H9 (cell line): ENCODE results near the gene SLC16A2. TPM values are rescaled to one million over a fixed set of nuclear protein-coding genes. Genes with fewer than 3 reads are reported as not detected.

Source experiments
- DNase-seq: peaks from one replicate; pipeline ENCODE4 v3.0.0-alpha.2; 2017
- H2AFZ ChIP-seq: one replicate; pipeline ENCODE4 v1.6.1; 2013; ENCODE audit warnings: mild to moderate bottlenecking, low read length, control low read depth, moderate library complexity
- H2AK5ac ChIP-seq: 2 replicates; pipeline ENCODE4 v1.6.1; 2013; ENCODE audit warnings: low read length, control low read depth, mixed read lengths; ENCODE audit not compliant: insufficient read length
- H2BK120ac ChIP-seq: one replicate; pipeline ENCODE4 v1.6.1; 2013; ENCODE audit warnings: low read depth, mild to moderate bottlenecking, low read length, control low read depth, inconsistent platforms; ENCODE audit not compliant: poor library complexity, severe bottlenecking
- H2BK12ac ChIP-seq: 2 replicates; pipeline ENCODE4 v1.6.1; 2013; ENCODE audit warnings: low read length, control low read depth, mixed read lengths, low read depth; ENCODE audit not compliant: insufficient read length
- H2BK15ac ChIP-seq: 2 replicates; pipeline ENCODE4 v1.6.1; 2013; ENCODE audit warnings: low read depth, low read length, control low read depth
- H2BK20ac ChIP-seq: one replicate; pipeline ENCODE4 v1.6.1; 2013; ENCODE audit warnings: low read depth, mild to moderate bottlenecking, low read length, control low read depth, inconsistent platforms; ENCODE audit not compliant: poor library complexity, severe bottlenecking
- H2BK5ac ChIP-seq: 2 replicates; pipeline ENCODE4 v1.6.1; 2013; ENCODE audit warnings: low read length, control low read depth, mixed read lengths; ENCODE audit not compliant: insufficient read length
- H3K14ac ChIP-seq: 2 replicates; pipeline ENCODE4 v1.6.1; 2013; ENCODE audit warnings: low read length, control low read depth; ENCODE audit not compliant: insufficient read depth
- H3K18ac ChIP-seq: 2 replicates; pipeline ENCODE4 v1.6.1; 2013; ENCODE audit warnings: low read depth, mild to moderate bottlenecking, mixed read lengths, low read length, control low read depth; ENCODE audit not compliant: insufficient read length
- H3K23ac ChIP-seq: 2 replicates; pipeline ENCODE4 v1.6.1; 2013; ENCODE audit warnings: low read length, control low read depth, mixed read lengths, low read depth; ENCODE audit not compliant: insufficient read length
- H3K23me2 ChIP-seq: 2 replicates; pipeline ENCODE4 v1.6.1; 2013; ENCODE audit warnings: low read depth, mild to moderate bottlenecking, mixed read lengths, low read length, control low read depth; ENCODE audit not compliant: insufficient read length, poor library complexity, severe bottlenecking
- H3K27ac ChIP-seq: 2 replicates; pipeline ENCODE4 v1.5.1; 2013; ENCODE audit warnings: low read length, control low read depth, mixed read lengths, low read depth; ENCODE audit not compliant: insufficient read length
- H3K27me3 ChIP-seq: 2 replicates; pipeline ENCODE4 v1.6.1; 2013; ENCODE audit warnings: low read length, control low read depth, inconsistent platforms; ENCODE audit not compliant: insufficient read depth
- H3K4ac ChIP-seq: 2 replicates; pipeline ENCODE4 v1.6.1; 2013; ENCODE audit warnings: low read depth, mild to moderate bottlenecking, control low read depth, inconsistent platforms, low read length, moderate library complexity
- H3K4me1 ChIP-seq: 2 replicates; pipeline ENCODE4 v1.6.1; 2013; ENCODE audit warnings: low read length, control low read depth, inconsistent platforms; ENCODE audit not compliant: insufficient read depth
- H3K4me2 ChIP-seq: 2 replicates; pipeline ENCODE4 v1.6.1; 2013; ENCODE audit warnings: low read length, control low read depth, mixed read lengths; ENCODE audit not compliant: insufficient read length, insufficient read depth
- H3K56ac ChIP-seq: 2 replicates; pipeline ENCODE4 v1.6.1; 2013; ENCODE audit warnings: low read depth, mild to moderate bottlenecking, mixed read lengths, low read length, control low read depth; ENCODE audit not compliant: insufficient read length
- H3K79me1 ChIP-seq: 2 replicates; pipeline ENCODE4 v1.6.1; 2013; ENCODE audit warnings: low read depth, mild to moderate bottlenecking, moderate library complexity, low read length, control low read depth, inconsistent platforms; ENCODE audit not compliant: insufficient read depth, poor library complexity, severe bottlenecking
- H3K79me2 ChIP-seq: 2 replicates; pipeline ENCODE4 v1.6.1; 2013; ENCODE audit warnings: low read length, control low read depth, inconsistent platforms; ENCODE audit not compliant: insufficient read depth
- H3K9ac ChIP-seq: 2 replicates; pipeline ENCODE4 v1.6.1; 2013; ENCODE audit warnings: low read length, control low read depth, mixed read lengths; ENCODE audit not compliant: insufficient read length; ENCODE audit errors: extremely low read depth
- H3K9me3 ChIP-seq: one replicate; pipeline ENCODE4 v1.6.1; 2013; ENCODE audit warnings: low read depth, low read length, inconsistent platforms; ENCODE audit not compliant: control insufficient read depth
- H3T11ph ChIP-seq: one replicate; pipeline ENCODE4 v1.6.1; 2013; ENCODE audit warnings: mild to moderate bottlenecking, low read length, control low read depth, inconsistent platforms
- H4K20me1 ChIP-seq: one replicate; pipeline ENCODE4 v1.6.1; 2013; ENCODE audit not compliant: control insufficient read depth, insufficient read length, insufficient read depth
- H4K5ac ChIP-seq: 2 replicates; pipeline ENCODE4 v1.6.1; 2013; ENCODE audit warnings: low read depth, mild to moderate bottlenecking, mixed read lengths, low read length, control low read depth; ENCODE audit not compliant: insufficient read length
- H4K8ac ChIP-seq: replicated peaks from 2 replicates; pipeline ENCODE4 v1.6.1; 2013; ENCODE audit warnings: low read length, control low read depth, mixed read lengths, low read depth; ENCODE audit not compliant: insufficient read length
- H4K91ac ChIP-seq: 2 replicates; pipeline ENCODE4 v1.6.1; 2013; ENCODE audit warnings: low read depth, mild to moderate bottlenecking, moderate library complexity, mixed read lengths, low read length, control low read depth; ENCODE audit not compliant: insufficient read length
- H3K27ac Mint-ChIP-seq, 3 experiments: 2 replicates in 2 of 3; 3 replicates in 1 of 3; pipeline ENCODE4 v1.8.0; 2020 to 2021; ENCODE audit warnings: mixed read lengths in 3 of 3, mild to moderate bottlenecking in 1 of 3, moderate library complexity in 1 of 3
- H3K27me3 Mint-ChIP-seq: 2 replicates; pipeline ENCODE4 v1.8.0; 2021; ENCODE audit warnings: low read depth, mild to moderate bottlenecking, moderate library complexity, mixed read lengths
- H3K36me3 Mint-ChIP-seq, 3 experiments: 2 replicates in 2 of 3; 3 replicates in 1 of 3; pipeline ENCODE4 v1.8.0; 2020 to 2021; ENCODE audit warnings: low read depth in 3 of 3, mixed read lengths in 3 of 3; ENCODE audit not compliant: insufficient read depth in 1 of 3
- H3K4me1 Mint-ChIP-seq, 2 experiments: 2 replicates each; pipeline ENCODE4 v1.8.0; 2020; ENCODE audit warnings: mixed read lengths in 2 of 2
- H3K4me3 Mint-ChIP-seq, 2 experiments: 2 replicates in 1 of 2; 3 replicates in 1 of 2; pipeline ENCODE4 v1.8.0; 2020 to 2021; ENCODE audit warnings: mild to moderate bottlenecking in 2 of 2, mixed read lengths in 2 of 2, moderate library complexity in 1 of 2
- H3K9me3 Mint-ChIP-seq, 2 experiments: 2 replicates in 1 of 2; 3 replicates in 1 of 2; pipeline ENCODE4 v1.8.0; 2020; ENCODE audit warnings: mild to moderate bottlenecking in 2 of 2, mixed read lengths in 2 of 2, moderate library complexity in 1 of 2
- CTCF ChIP-seq: fragments of 200-600 bp; sonication (generic); conservative IDR thresholded peaks from 3 replicates; pipeline ENCODE4 v1.8.0; 2021; ENCODE audit warnings: antibody characterized with exemption, mild to moderate bottlenecking
- WGBS: extraction: QIAGEN DNeasy Blood & Tissue Kit; methylation state at CpG from one replicate; pipeline ENCODE4 v1.1.7; 2013; ENCODE audit warnings: missing lambda C conversion rate, low lambda C conversion rate, mixed read lengths; ENCODE audit not compliant: insufficient read length; ENCODE audit errors: extremely low coverage; 5-methylcytosine and 5-hydroxymethylcytosine counted together
- total RNA-seq: library from RNA; stranded (reverse); gene quantifications from 2 replicates; pipeline ENCODE4 v1.2.1, GENCODE V29; 2021

The SLC16A2 gene
- total RNA-seq, 1 experiment from 2014 or later, result 17.1 TPM

GRCh38 chrX:74420196-74421035 is 877 bp upstream of the SLC16A2 start:
- Histone ChIP-seq H3T11ph (no peak overlapping the region), H3K4me1 (no peaks in the 10 kb centered on the region), H3K79me1 (no peaks in the 10 kb centered on the region), H3K4me2 (peak overlapping the region; percentile 76), H4K20me1 (no peaks in the 10 kb centered on the region), H3K56ac (no peak overlapping the region), H3K4ac (no peak overlapping the region), H3K9ac (peak overlapping the region; percentile 18), H4K8ac (no peak overlapping the region), H3K23me2 (peaks cover 24% of the 10 kb centered on the region), H2BK12ac (no peak overlapping the region), H2BK15ac (no peak overlapping the region), H4K5ac (no peak overlapping the region), H2AK5ac (no peak overlapping the region), H3K9me3 (no peaks in the 10 kb centered on the region), H2BK120ac (no peak overlapping the region), H3K18ac (peak overlapping the region; percentile 53), H2BK5ac (no peak overlapping the region), H3K23ac (no peak overlapping the region), H4K91ac (no peak overlapping the region), H2AFZ (no peak overlapping the region), H2BK20ac (no peak overlapping the region), H3K27ac (no peak overlapping the region), H3K27me3 (no peaks in the 10 kb centered on the region), H3K79me2 (no peaks in the 10 kb centered on the region), H3K14ac (peak overlapping the region; percentile 59)
- H3K9me3 Mint-ChIP-seq, result peaks cover 38 to 58% of the 10 kb centered on the region in 2 experiments
- peaks cover 0 to 7% (median 0%) of the 10 kb centered on the region in 3 experiments; a peak in 4 of 7 replicates for H3K36me3 Mint-ChIP-seq
- peaks cover 15 to 27% of the 10 kb centered on the region in 2 experiments for H3K4me1 Mint-ChIP-seq
- TF ChIP-seq CTCF, result peak; percentile 26; the same call in 2 of the 3 replicates
- peaks cover 18% of the 10 kb centered on the region for H3K27me3 Mint-ChIP-seq
- H3K27ac Mint-ChIP-seq, result peak overlapping the region in 2 of 3 experiments; percentile 24 to 79; a peak in 2 of 7 replicates
- H3K4me3 Mint-ChIP-seq, result peak overlapping the region; percentile 76 to 88
- peak; percentile 76 for DNase-seq
- no CpG with 5 or more reads among the region's 54 CpGs for WGBS
